Measurements from ENCODE around the gene POR. TPM values are rescaled to one million over a fixed set of nuclear protein-coding genes. Genes with fewer than 3 reads are reported as not detected.

Gene POR
- total and polyA plus RNA-seq, 12 donors: 37.3 to 203 (median 65.5) TPM

- Histone ChIP-seq H3K9me3 (no peaks in the 10 kb centered on the region), H3K4me3 (peak within 1 kb of the TSS; percentile 64 to 98 (median 81)), H3K27ac (peak within 1 kb of the TSS; percentile 90 to 99 (median 97)), H3K36me3 (peaks cover 0 to 16% (median 0%) of the 10 kb centered on the region in 9 donors), H3K4me1 (peaks cover 20 to 55% (median 44%) of the 10 kb centered on the region in 9 donors), H3K27me3 (no peaks in the 10 kb centered on the region)
- intact Hi-C loops (cut with DNase I): loop anchor here in 5 of 10 donors (1.0 to 5.0 kb wide), 3 partner anchors 42 to 80 kb away; partner anchors contain the start of gene POR (in 3 of the 5)
- WGBS, 2 donors: 1 to 2% methylated on average over 50 to 51 of the region's 51 CpGs
- peak; percentile 89 to 95 (median 94) for ATAC-seq
- peak in 8 of 9 donors; percentile 13 to 51 (median 31) for TF ChIP-seq CTCF (IDR thresholded peaks at IDR 0.05)
- DNase-seq: peak; percentile 97 to 99
Measured at GRCh38 chr7:75994388-75995051, 79.6 kb downstream of the POR start, which contains the start of gene TMEM120A. TMEM120A (minus strand) TSS chr7:75994595; CDS start chr7:75994570, 25 bp downstream.

GRCh38 chr7:75995052-75995471, 80.1 kb downstream of the POR start:
- no peaks in the 10 kb centered on the region for H3K9me3 ChIP-seq
- H3K4me1 ChIP-seq: peaks cover 17 to 55% (median 41%) of the 10 kb centered on the region in 9 donors
- ATAC-seq (peak in 6 of 8 donors; percentile 1 to 10 (median 3)), DNase-seq (peak in 1 of 2 donors; percentile 39)
- no peak for TF ChIP-seq CTCF (IDR thresholded peaks at IDR 0.05)
- intact Hi-C loops (cut with DNase I): loop anchor here in 1 of 10 donors (5.0 kb wide), 1 partner anchor 78 kb away; the partner anchor contains the start of gene POR
- H3K27me3 ChIP-seq: no peaks in the 10 kb centered on the region
- H3K4me3 ChIP-seq: peak overlapping the region in 9 of 10 donors; percentile 64 to 98 (median 82)
- WGBS, 2 donors: 30 to 48% methylated on average over 11 of the region's 11 CpGs
- peak overlapping the region; percentile 90 to 99 (median 97) for H3K27ac ChIP-seq
- H3K36me3 ChIP-seq: peaks cover 0 to 16% (median 0%) of the 10 kb centered on the region in 9 donors

- DNase-seq (no peak), ATAC-seq (no peak)
- Histone ChIP-seq H3K4me1 (peaks cover 14 to 50% (median 31%) of the 10 kb centered on the region in 9 donors), H3K27ac (peak overlapping the region in 3 of 10 donors; percentile 90 to 99 (median 96)), H3K36me3 (peaks cover 0 to 25% (median 0%) of the 10 kb centered on the region in 9 donors), H3K9me3 (no peaks in the 10 kb centered on the region), H3K4me3 (no peak overlapping the region), H3K27me3 (no peaks in the 10 kb centered on the region)
- intact Hi-C loops (cut with DNase I): loop anchor here in 1 of 10 donors (5.0 kb wide), 1 partner anchor 79 kb away; the partner anchor contains the start of gene POR
- 97 to 100% methylated on average over 5 of the region's 5 CpGs for WGBS, 2 donors
- no peak for TF ChIP-seq CTCF (IDR thresholded peaks at IDR 0.05)
Measured at GRCh38 chr7:75995996-75996395, 81.0 kb downstream of the POR start.

GRCh38 chr7:75996476-75996875, 81.5 kb downstream of the POR start:
- no peak for TF ChIP-seq CTCF (IDR thresholded peaks at IDR 0.05)
- no peak for DNase-seq

More at GRCh38 chr7:75996476-75996875, 81.5 kb downstream of the POR start:
- 76 to 86% methylated on average over 4 of the region's 4 CpGs for WGBS, 2 donors
- intact Hi-C loops (cut with DNase I): loop anchor here in 1 of 10 donors (5.0 kb wide), 1 partner anchor 79 kb away; the partner anchor contains the start of gene POR
- H3K4me3 ChIP-seq: no peak overlapping the region
- peaks cover 0 to 29% (median 0%) of the 10 kb centered on the region in 9 donors for H3K36me3 ChIP-seq
- H3K27ac ChIP-seq: peak overlapping the region in 3 of 10 donors; percentile 58 to 99 (median 96)
- no peaks in the 10 kb centered on the region for H3K27me3 ChIP-seq
- no peak for ATAC-seq
- no peaks in the 10 kb centered on the region for H3K9me3 ChIP-seq
- H3K4me1 ChIP-seq: peaks cover 14 to 48% (median 28%) of the 10 kb centered on the region in 9 donors
